ENCODE results near the gene MRC2. TPM values are rescaled to one million over a fixed set of nuclear protein-coding genes. Genes with fewer than 3 reads are reported as not detected.
A peak's percentile ranks its signal among the peaks of the same experiment; 100 is the strongest.
"Not testable (repeated sequence)": the region's sequence is repeated elsewhere in the genome, so short reads cannot be mapped to it uniquely, and the experiment has no call there.

The MRC2 gene, protein sequence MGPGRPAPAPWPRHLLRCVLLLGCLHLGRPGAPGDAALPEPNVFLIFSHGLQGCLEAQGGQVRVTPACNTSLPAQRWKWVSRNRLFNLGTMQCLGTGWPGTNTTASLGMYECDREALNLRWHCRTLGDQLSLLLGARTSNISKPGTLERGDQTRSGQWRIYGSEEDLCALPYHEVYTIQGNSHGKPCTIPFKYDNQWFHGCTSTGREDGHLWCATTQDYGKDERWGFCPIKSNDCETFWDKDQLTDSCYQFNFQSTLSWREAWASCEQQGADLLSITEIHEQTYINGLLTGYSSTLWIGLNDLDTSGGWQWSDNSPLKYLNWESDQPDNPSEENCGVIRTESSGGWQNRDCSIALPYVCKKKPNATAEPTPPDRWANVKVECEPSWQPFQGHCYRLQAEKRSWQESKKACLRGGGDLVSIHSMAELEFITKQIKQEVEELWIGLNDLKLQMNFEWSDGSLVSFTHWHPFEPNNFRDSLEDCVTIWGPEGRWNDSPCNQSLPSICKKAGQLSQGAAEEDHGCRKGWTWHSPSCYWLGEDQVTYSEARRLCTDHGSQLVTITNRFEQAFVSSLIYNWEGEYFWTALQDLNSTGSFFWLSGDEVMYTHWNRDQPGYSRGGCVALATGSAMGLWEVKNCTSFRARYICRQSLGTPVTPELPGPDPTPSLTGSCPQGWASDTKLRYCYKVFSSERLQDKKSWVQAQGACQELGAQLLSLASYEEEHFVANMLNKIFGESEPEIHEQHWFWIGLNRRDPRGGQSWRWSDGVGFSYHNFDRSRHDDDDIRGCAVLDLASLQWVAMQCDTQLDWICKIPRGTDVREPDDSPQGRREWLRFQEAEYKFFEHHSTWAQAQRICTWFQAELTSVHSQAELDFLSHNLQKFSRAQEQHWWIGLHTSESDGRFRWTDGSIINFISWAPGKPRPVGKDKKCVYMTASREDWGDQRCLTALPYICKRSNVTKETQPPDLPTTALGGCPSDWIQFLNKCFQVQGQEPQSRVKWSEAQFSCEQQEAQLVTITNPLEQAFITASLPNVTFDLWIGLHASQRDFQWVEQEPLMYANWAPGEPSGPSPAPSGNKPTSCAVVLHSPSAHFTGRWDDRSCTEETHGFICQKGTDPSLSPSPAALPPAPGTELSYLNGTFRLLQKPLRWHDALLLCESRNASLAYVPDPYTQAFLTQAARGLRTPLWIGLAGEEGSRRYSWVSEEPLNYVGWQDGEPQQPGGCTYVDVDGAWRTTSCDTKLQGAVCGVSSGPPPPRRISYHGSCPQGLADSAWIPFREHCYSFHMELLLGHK (N-terminal part only)
- polyA plus RNA-seq, result not detected

DNA sequence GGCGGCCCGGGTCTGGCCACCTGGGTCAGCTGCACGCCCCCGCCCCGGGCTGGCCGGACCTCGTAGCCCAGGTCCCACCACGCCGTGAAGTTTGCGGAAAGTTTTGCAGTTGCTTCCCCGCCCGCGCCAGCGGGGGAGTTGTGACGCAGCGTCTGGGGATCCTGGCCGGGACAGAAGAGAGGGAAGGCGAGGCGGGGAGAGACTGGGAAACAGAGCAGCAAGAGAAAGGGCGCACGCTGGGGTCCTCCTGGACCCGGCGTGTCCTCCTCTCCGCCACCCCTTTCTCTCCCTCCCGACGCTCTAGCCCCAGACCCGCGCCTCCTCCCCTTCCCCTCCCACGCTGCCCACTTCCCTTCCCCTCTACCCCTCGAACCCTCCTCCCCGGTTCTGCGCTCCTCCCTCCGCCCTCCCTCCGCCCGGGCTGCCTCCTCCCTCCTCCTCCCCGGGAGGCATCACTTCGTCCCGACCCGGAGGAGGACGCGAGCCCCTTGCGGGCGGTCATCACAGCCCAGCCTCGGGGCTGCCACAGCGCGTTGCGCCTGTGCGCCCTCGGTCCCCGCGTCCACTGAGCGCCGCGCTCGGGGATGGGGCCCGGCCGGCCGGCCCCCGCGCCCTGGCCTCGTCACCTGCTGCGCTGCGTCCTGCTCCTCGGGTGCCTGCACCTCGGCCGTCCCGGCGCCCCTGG is at the start of gene MRC2:
TSS of gene MRC2 (plus strand) at position 452 of the 685 bp plus-strand sequence. CDS start at position 585, 133 bp downstream.
- peak within 1 kb of the TSS; percentile 66 to 79 (median 71) for H3K4me3 Mint-ChIP-seq
- H3K27ac Mint-ChIP-seq, result no peak within 1 kb of the TSS
- H3K27me3 Mint-ChIP-seq (ENCODE audit: low read depth in 3 of 3), result peaks cover 5 to 9% (median 5%) of the 10 kb centered on the region in 3 donors
- peaks cover 0 to 1% (median 0%) of the 10 kb centered on the region in 6 donors for H3K9me3 Mint-ChIP-seq
- peaks cover 0 to 4% (median 0%) of the 10 kb centered on the region in 3 donors for H3K36me3 Mint-ChIP-seq
- DNase-seq, result no peak
- peaks cover 7 to 8% of the 10 kb centered on the region in 2 donors for H3K4me1 Mint-ChIP-seq

DNA sequence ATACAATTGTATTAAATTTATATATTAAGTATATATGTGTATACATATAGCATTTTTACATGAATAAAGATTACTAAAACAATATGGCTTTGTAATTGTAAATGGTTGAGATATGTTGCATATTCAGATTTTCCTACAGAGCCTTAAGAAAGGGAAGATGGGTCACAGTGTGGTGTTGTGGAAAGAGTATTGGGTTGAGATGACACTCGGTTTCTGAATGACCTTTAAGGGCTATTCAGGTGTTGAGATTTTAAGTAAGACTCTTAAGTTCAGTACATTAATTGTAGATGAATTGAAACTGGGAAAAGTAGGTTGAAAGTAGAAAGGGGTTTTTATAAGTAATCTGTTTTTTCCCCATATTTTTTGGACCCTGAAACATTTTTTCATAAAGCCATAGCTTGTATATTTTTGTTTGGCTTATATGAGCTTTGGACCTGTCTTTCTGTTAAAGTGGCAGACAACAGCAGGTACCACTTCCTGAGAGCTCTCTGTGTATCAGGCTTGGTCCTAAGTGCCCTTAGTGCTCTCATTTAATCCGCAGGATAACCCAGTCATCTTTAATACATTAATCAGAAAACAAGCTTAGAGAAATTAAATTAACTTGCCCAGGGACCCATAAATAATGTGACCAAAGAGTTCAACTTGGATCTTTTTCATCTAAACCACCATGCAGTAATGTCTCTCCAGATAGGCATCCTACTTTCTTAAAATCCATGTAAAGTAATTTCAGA is 48.5 kb upstream of the MRC2 start:
- Mint-ChIP-seq H3K9me3 (no peaks in the 10 kb centered on the region), H3K27me3 (ENCODE audit: low read depth in 3 of 3) (no peaks in the 10 kb centered on the region), H3K36me3 (peaks cover 4 to 37% (median 11%) of the 10 kb centered on the region in 3 donors), H3K4me1 (no peaks in the 10 kb centered on the region), H3K4me3 (no peak overlapping the region), H3K27ac (peak overlapping the region in 3 of 6 donors; percentile 46 to 71 (median 46))
- DNase-seq, result no peak

DNA sequence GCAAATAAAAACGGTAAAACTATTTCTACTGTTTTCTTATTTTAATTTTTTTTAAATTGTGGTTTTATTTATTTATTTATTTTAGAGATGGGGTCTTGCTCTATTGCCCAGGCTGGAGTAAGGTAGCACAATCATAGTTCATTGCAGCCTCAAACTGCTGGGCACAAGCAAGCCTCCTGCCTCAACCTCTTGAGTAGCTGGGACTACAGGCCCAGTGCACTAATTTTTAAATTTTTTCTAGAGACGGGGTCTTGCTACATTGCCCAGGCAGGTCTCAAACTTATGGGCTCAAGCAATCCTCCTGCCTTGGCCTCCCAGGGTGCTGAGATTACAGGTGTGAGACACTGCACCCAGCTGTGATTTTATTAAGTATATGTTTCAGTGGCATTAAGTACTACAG is 46.5 kb upstream of the MRC2 start:
- no peak for DNase-seq
- no peaks in the 10 kb centered on the region for H3K4me1 Mint-ChIP-seq
- H3K9me3 Mint-ChIP-seq, result no peaks in the 10 kb centered on the region
- no peak overlapping the region for H3K4me3 Mint-ChIP-seq
- peaks cover 3 to 28% (median 4%) of the 10 kb centered on the region in 3 donors for H3K36me3 Mint-ChIP-seq
- no peak overlapping the region for H3K27ac Mint-ChIP-seq
- H3K27me3 Mint-ChIP-seq (ENCODE audit: low read depth in 3 of 3), result no peaks in the 10 kb centered on the region

DNA sequence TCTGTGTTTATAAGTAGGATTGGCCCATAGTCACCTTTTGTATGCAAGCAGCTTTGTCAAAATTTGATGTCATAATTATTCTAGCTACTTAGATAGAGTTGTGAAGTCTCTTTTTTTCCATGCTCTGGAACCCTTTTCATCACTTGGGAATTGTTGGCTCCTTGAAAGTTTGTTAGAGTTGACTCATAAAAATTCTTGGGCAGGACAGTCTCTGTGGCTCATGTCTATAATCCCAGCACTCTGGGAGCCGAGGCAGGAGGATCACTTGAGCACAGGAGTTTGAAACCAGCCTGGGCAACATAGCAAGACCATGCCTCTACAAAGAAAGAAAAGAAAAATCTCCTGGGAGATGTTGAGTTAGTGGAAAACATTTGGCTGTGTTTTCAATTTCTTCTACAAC is 45.7 kb upstream of the MRC2 start:
- no peak overlapping the region for H3K4me3 Mint-ChIP-seq
- peaks cover 3 to 26% (median 4%) of the 10 kb centered on the region in 3 donors for H3K36me3 Mint-ChIP-seq
- peak overlapping the region in 2 of 6 donors; percentile 1 to 43 for H3K27ac Mint-ChIP-seq
- H3K27me3 Mint-ChIP-seq (ENCODE audit: low read depth in 3 of 3), result no peaks in the 10 kb centered on the region
- H3K9me3 Mint-ChIP-seq, result no peaks in the 10 kb centered on the region
- no peak for DNase-seq
- no peaks in the 10 kb centered on the region for H3K4me1 Mint-ChIP-seq

DNA sequence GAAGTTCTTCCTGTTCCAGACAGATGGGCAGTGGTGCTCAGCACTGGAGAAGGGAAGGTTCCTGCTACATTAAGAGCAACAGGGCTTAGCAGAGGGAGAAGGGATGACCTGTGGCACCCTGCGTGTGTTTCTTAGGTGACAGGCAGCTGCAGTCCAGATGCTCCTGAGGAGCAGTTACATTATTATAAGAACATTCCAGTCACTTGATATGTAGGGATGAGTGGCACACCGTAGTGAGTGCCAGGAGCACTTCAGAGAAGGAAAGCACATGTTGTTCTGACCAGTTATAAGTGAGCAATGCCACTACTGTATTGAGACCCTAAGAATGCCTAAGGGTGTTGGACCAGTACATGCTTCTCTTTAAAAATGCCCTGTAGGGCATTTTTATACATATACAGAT is 39.9 kb upstream of the MRC2 start:
- no peaks in the 10 kb centered on the region for H3K27me3 Mint-ChIP-seq (ENCODE audit: low read depth in 3 of 3)
- peak overlapping the region in 2 of 6 donors; percentile 20 to 71 for H3K27ac Mint-ChIP-seq
- peaks cover 3 to 18% (median 7%) of the 10 kb centered on the region in 3 donors for H3K36me3 Mint-ChIP-seq
- DNase-seq, result no peak
- no peaks in the 10 kb centered on the region for H3K9me3 Mint-ChIP-seq
- no peaks in the 10 kb centered on the region for H3K4me1 Mint-ChIP-seq
- no peak overlapping the region for H3K4me3 Mint-ChIP-seq

DNA sequence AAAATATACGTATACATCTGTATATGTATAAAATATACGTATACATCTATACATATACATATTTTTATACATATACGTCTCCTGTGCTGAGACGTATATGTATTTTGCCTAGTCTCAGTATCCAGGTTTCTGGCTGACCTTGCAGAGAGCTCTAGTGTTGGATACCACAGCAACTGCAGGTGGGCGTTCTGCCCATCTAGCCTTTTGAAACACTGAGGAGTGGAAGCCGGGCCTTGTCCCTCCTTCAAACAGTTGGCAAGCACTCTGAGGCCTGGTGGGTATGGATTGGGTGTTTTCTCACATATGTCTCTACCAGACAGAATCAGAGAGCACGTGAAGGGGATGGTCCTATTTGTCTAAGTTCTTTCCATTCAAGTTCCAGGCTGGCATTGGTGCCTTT is 39.4 kb upstream of the MRC2 start:
- Mint-ChIP-seq H3K4me1 (no peaks in the 10 kb centered on the region), H3K27ac (peak overlapping the region in 2 of 6 donors; percentile 9 to 38), H3K36me3 (peaks cover 3 to 18% (median 3%) of the 10 kb centered on the region in 3 donors), H3K4me3 (no peak overlapping the region), H3K9me3 (no peaks in the 10 kb centered on the region), H3K27me3 (ENCODE audit: low read depth in 3 of 3) (no peaks in the 10 kb centered on the region)
- no peak for DNase-seq

DNA sequence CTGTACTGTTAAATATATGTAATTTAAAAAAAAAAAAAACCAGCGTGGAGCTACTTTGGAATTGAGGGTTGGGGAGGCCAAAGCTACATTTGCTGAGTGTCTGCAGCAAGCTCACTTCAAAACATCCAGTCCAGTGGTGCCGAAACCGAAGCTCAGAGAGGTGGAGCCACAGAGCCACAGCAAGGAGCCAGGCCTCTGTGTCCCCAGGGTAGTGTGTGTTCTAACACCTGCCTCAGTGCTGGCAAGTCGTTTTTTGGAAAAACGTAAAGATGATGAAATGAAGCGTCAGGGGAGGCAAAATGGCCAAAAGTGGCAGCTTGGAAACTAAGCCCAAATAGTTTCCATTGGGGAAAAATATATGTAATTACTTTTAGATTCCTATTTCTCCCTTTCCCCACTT is 36.1 kb upstream of the MRC2 start:
- H3K9me3 Mint-ChIP-seq, result no peaks in the 10 kb centered on the region
- H3K27ac Mint-ChIP-seq, result no peak overlapping the region
- no peaks in the 10 kb centered on the region for H3K27me3 Mint-ChIP-seq (ENCODE audit: low read depth in 3 of 3)
- no peak overlapping the region for H3K4me3 Mint-ChIP-seq
- no peak for DNase-seq
- H3K4me1 Mint-ChIP-seq, result no peaks in the 10 kb centered on the region
- peaks cover 8 to 26% (median 10%) of the 10 kb centered on the region in 3 donors for H3K36me3 Mint-ChIP-seq

DNA sequence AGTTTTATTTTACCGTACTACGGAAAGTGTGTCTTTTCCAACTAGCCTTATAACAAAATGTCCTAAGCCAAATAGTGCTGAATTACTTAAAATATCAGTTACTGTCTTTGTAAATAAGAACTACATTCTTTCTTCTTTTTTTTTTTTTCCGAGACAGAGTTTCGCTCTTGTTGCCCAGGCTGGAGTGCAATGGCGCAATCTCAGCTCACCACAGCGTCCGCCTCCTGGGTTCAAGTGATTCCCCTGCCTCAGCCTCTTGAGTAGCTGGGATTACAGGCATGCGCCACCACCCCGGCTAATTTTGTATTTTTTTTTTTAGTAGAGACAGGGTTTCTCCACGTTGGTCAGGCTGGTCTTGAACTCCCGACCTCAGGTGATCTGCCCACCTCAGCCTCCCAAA is 35.6 kb upstream of the MRC2 start:
- peaks cover 13 to 31% (median 15%) of the 10 kb centered on the region in 3 donors for H3K36me3 Mint-ChIP-seq
- not testable (repeated sequence) for H3K27ac Mint-ChIP-seq; H3K4me3 Mint-ChIP-seq; DNase-seq; H3K9me3 Mint-ChIP-seq; H3K27me3 Mint-ChIP-seq (ENCODE audit: low read depth in 3 of 3); H3K4me1 Mint-ChIP-seq

DNA sequence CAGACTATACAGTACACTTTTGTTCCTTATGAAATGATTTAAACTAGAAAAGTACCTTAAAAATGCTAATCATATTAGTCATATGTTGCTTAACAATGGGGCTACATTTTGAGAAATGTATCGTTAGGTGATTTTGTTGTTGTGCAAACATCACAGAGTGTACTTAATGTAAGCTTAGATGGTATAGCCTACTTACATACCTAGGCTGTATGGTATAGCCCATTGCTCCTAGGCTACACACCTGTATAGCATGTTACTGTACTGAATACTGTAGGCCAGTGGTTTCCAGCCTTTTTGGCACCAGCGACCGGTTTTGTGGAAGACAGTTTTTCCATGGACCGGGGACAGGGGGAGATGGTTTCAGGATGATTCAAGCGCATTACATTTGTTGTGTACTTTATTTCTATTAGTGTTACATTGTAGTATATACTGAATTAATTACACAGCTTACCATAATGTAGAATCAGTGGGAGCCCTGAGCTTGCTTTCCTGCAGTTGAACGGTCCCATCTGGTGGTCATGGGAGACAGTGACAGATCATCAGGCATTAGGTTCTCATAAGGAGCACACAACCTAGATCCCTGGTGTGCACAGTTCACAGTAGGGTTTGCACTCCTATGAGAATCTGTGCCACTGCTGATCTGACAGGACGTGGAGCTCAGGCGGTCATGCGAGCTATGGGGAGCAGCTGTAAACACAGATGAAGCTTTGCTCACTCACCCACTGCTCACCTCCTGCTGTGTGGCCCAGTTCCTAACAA is 35.0 kb upstream of the MRC2 start:
- Mint-ChIP-seq H3K36me3 (peaks cover 20 to 38% (median 21%) of the 10 kb centered on the region in 3 donors), H3K27ac (no peak overlapping the region)

DNA sequence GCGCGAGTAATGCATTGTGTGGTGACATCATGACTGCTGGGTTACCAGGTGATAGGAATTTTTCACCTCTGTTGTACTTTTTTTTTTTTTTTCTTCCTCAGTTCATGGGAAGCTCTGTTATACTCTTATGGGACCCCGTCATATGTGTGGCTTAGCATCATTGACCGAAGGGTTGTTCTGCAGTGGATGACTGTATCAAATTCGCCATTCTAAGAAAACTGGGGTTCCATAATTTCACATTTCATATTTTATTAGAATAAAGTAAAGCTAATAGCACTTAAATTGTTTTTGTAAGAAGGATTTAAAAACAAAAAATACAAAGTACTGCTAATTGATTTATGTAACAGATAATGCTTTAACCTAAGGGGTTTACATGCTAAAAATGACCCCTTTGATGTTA is 32.0 kb upstream of the MRC2 start:
- Mint-ChIP-seq H3K36me3 (peaks cover 28 to 49% (median 35%) of the 10 kb centered on the region in 3 donors), H3K4me1 (no peaks in the 10 kb centered on the region), H3K27me3 (ENCODE audit: low read depth in 3 of 3) (peaks cover 0 to 4% (median 0%) of the 10 kb centered on the region in 3 donors), H3K4me3 (no peak overlapping the region), H3K9me3 (no peaks in the 10 kb centered on the region), H3K27ac (no peak overlapping the region)
- DNase-seq, result no peak

More for the DNA sequence above, 35.0 kb upstream of the MRC2 start:
- H3K27me3 Mint-ChIP-seq (ENCODE audit: low read depth in 3 of 3), result peaks cover 0 to 4% (median 0%) of the 10 kb centered on the region in 3 donors
- DNase-seq, result no peak
- no peaks in the 10 kb centered on the region for H3K4me1 Mint-ChIP-seq
- H3K4me3 Mint-ChIP-seq, result no peak overlapping the region
- H3K9me3 Mint-ChIP-seq, result no peaks in the 10 kb centered on the region

DNA sequence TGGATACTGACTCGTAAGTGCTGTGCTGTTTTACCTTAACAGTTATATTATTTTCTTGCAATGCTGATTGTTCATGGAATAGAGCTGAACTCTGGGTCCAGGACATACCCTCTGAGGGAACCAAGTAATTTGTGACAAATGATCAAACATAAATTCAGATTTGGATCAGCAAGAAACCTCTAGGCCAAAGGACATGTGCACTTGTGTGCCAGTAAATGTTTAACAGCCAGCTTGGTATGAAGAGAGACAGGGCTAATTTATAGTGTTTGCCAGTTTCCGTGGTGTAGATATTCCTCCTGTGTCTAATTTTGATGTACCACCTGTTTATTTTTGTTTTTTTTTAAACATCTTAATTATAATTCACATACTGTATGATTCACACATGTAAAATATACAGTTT is 30.8 kb upstream of the MRC2 start:
- Mint-ChIP-seq H3K27ac (no peak overlapping the region), H3K9me3 (no peaks in the 10 kb centered on the region), H3K27me3 (ENCODE audit: low read depth in 3 of 3) (peaks cover 0 to 4% (median 0%) of the 10 kb centered on the region in 3 donors), H3K4me3 (no peak overlapping the region), H3K36me3 (peaks cover 28 to 57% (median 43%) of the 10 kb centered on the region in 3 donors), H3K4me1 (peaks cover 0 to 6% of the 10 kb centered on the region in 2 donors)
- DNase-seq, result no peak

DNA sequence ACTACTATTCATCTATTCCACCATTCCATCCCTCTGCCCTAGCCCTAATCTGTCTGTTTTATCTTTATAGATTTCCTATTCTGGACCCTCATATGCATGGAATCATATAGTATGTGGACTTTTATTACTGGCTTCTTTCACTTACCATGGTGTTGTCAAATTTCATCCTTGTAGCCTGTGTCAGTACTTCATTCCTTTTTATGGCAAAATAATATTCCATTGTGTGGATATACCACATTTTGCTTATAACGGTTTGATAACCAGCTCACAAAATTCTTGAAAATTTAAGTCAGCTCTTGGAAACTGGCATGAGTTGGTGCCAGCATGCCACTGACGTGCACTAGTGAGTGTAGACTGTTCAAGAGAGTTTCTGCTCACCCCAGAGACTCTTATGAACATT is 30.3 kb upstream of the MRC2 start:
- no peak for DNase-seq
- Mint-ChIP-seq H3K4me3 (no peak overlapping the region), H3K4me1 (peaks cover 0 to 8% of the 10 kb centered on the region in 2 donors), H3K27me3 (ENCODE audit: low read depth in 3 of 3) (peaks cover 0 to 4% (median 0%) of the 10 kb centered on the region in 3 donors), H3K27ac (no peak overlapping the region), H3K36me3 (peaks cover 28 to 62% (median 43%) of the 10 kb centered on the region in 3 donors), H3K9me3 (no peaks in the 10 kb centered on the region)

Measured in immature natural killer cell (primary cell).